ENCODE results near the gene KANTR.

Gene KANTR

GRCh38 chrX:53081925-53082772 lies 11.8 kb upstream of the KANTR start, which contains the start of gene TSPYL2:
TSPYL2 (plus strand) TSS chrX:53082367; CDS start chrX:53082499, 132 bp downstream.
- DNase-seq (ENCODE audit: low spot score) = peak; percentile 93

GRCh38 chrX:53082773-53083616 lies 10.9 kb upstream of the KANTR start:
- DNase-seq (ENCODE audit: low spot score) = no peak

- DNase-seq (ENCODE audit: low spot score) = no peak
Measured at GRCh38 chrX:53084043-53084570, 9.8 kb upstream of the KANTR start.

- DNase-seq (ENCODE audit: low spot score) = no peak
Measured at GRCh38 chrX:53084863-53085262, 9.1 kb upstream of the KANTR start.

- no peak for DNase-seq (ENCODE audit: low spot score)
Measured at GRCh38 chrX:53085661-53086229, 8.2 kb upstream of the KANTR start.

- no peak for DNase-seq (ENCODE audit: low spot score)
Measured at GRCh38 chrX:53086464-53086863, 7.5 kb upstream of the KANTR start.

- DNase-seq (ENCODE audit: low spot score) = no peak
Measured at GRCh38 chrX:53087388-53087831, 6.5 kb upstream of the KANTR start.

GRCh38 chrX:53088136-53088974 lies 5.6 kb upstream of the KANTR start:
- DNase-seq (ENCODE audit: low spot score) = peak; percentile 63

GRCh38 chrX:53089224-53089842 lies 4.6 kb upstream of the KANTR start:
- DNase-seq (ENCODE audit: low spot score) = peak; percentile 26

- no peak for DNase-seq (ENCODE audit: low spot score)
Measured at GRCh38 chrX:53089925-53090324, 4.0 kb upstream of the KANTR start.

GRCh38 chrX:53091354-53091753 lies 2.6 kb upstream of the KANTR start:
- DNase-seq (ENCODE audit: low spot score) = no peak

GRCh38 chrX:53093177-53093655 lies 726 bp upstream of the KANTR start:
- peak; percentile 75 for DNase-seq (ENCODE audit: low spot score)

- DNase-seq (ENCODE audit: low spot score) = no peak
Measured at GRCh38 chrX:53094582-53094905, 602 bp downstream of the KANTR start.

GRCh38 chrX:53095796-53096195 lies 1.9 kb downstream of the KANTR start:
- no peak for DNase-seq (ENCODE audit: low spot score)

- no peak for DNase-seq (ENCODE audit: low spot score)
Measured at GRCh38 chrX:53114864-53115549, 21.1 kb downstream of the KANTR start.

GRCh38 chrX:53115550-53115874 lies 21.6 kb downstream of the KANTR start:
- DNase-seq (ENCODE audit: low spot score) = no peak

GRCh38 chrX:53116101-53116500 lies 22.2 kb downstream of the KANTR start:
- DNase-seq (ENCODE audit: low spot score) = no peak

GRCh38 chrX:53122013-53122412 lies 28.1 kb downstream of the KANTR start:
- DNase-seq (ENCODE audit: low spot score) = no peak

GRCh38 chrX:53125506-53125905 lies 31.6 kb downstream of the KANTR start:
- no peak for DNase-seq (ENCODE audit: low spot score)

- no peak for DNase-seq (ENCODE audit: low spot score)
Measured at GRCh38 chrX:53126377-53126776, 32.4 kb downstream of the KANTR start.
